H1 (cell line): ENCODE measurements around the gene MRTFA. TPM values are rescaled to one million over a fixed set of nuclear protein-coding genes. Genes with fewer than 3 reads are reported as not detected.

Experiments used
- CTCF ChIA-PET: fragments of 300-600 bp; sonication (Branson Sonifier 250); formaldehyde crosslinking; loops from one replicate; lab custom pipeline; 2021; ENCODE audit not compliant: partially characterized antibody; lab: Charles Lee
- POLR2A ChIA-PET: fragments of 300-600 bp; sonication (Branson Sonifier 250); formaldehyde crosslinking; loops from one replicate; lab custom pipeline; 2021; ENCODE audit warnings: inconsistent platforms; ENCODE audit not compliant: partially characterized antibody; lab: Charles Lee
- DNase-seq, 2 experiments: peaks; one replicate each; pipeline versions ENCODE4 v3.0.0 to v3.0.0-alpha.2; 2010 to 2022; ENCODE audit warnings: low spot score in 2 of 2, low read depth in 1 of 2, mixed read lengths in 1 of 2
- FAIRE-seq: peaks from 2 replicates; lab custom pipeline; 2011; peaks lifted over from hg19 to GRCh38; lab: Jason Lieb, UNC
- H2AFZ ChIP-seq: 2 replicates; pipeline ENCODE4 v1.8.1; 2012; ENCODE audit warnings: low read length, inconsistent platforms
- H2AK5ac ChIP-seq: 2 replicates; pipeline ENCODE4 v1.6.1; 2013; ENCODE audit warnings: low read depth, low read length
- H2BK120ac ChIP-seq: replicated peaks from 2 replicates; pipeline ENCODE3; 2013; ENCODE audit warnings: low read depth, low read length, inconsistent platforms
- H2BK12ac ChIP-seq: 2 replicates; pipeline ENCODE4 v1.6.1; 2013; ENCODE audit warnings: low read depth, low read length
- H2BK15ac ChIP-seq: 2 replicates; pipeline ENCODE4 v1.6.1; 2013; ENCODE audit warnings: low read length
- H2BK20ac ChIP-seq: 2 replicates; pipeline ENCODE4 v1.6.1; 2013; ENCODE audit warnings: low read length
- H2BK5ac ChIP-seq: 2 replicates; pipeline ENCODE4 v1.6.1; 2013; ENCODE audit warnings: low read depth, low read length
- H3K14ac ChIP-seq: 2 replicates; pipeline ENCODE4 v1.6.1; 2013; ENCODE audit warnings: inconsistent platforms; ENCODE audit not compliant: insufficient read length
- H3K18ac ChIP-seq: 2 replicates; pipeline ENCODE4 v1.6.1; 2013; ENCODE audit warnings: low read length; ENCODE audit errors: extremely low read depth
- H3K23ac ChIP-seq: 2 replicates; pipeline ENCODE4 v1.6.1; 2013; ENCODE audit warnings: inconsistent platforms; ENCODE audit not compliant: insufficient read length
- H3K23me2 ChIP-seq: 2 replicates; pipeline ENCODE4 v1.6.1; 2013; ENCODE audit warnings: low read depth, low read length
- H3K27ac ChIP-seq: 2 replicates; pipeline ENCODE4 v1.6.1; 2011; ENCODE audit warnings: low read depth, low read length, inconsistent platforms
- H3K27me3 ChIP-seq, 4 experiments: replicated peaks in 1 of 4; 1 replicate in 1 of 4; 2 replicates in 3 of 4; pipeline versions ENCODE4 v1.6.1 to v1.8.1; 2011 to 2013; ENCODE audit warnings: low read length in 3 of 4, mild to moderate bottlenecking in 3 of 4, inconsistent platforms in 2 of 4, mixed read lengths in 2 of 4, moderate library complexity in 1 of 4; ENCODE audit not compliant: control insufficient read depth in 3 of 4, insufficient read depth in 3 of 4; ENCODE audit errors: extremely low read depth in 1 of 4
- H3K36me3 ChIP-seq, 4 experiments: 2 replicates each; pipeline versions ENCODE4 v1.6.1 to v1.8.1; 2011 to 2013; ENCODE audit warnings: mild to moderate bottlenecking in 4 of 4, low read length in 3 of 4, moderate library complexity in 2 of 4, control low read depth in 1 of 4, inconsistent platforms in 1 of 4; ENCODE audit not compliant: insufficient read depth in 4 of 4, control insufficient read depth in 2 of 4
- H3K4ac ChIP-seq: replicated peaks from 2 replicates; pipeline ENCODE3; 2013; ENCODE audit warnings: low read length, low read depth, mixed read lengths, inconsistent platforms; ENCODE audit not compliant: insufficient read length
- H3K4me1 ChIP-seq, 4 experiments: replicated peaks in 1 of 4; 1 replicate in 1 of 4; 2 replicates in 3 of 4; pipeline versions ENCODE4 v1.6.1 to v1.8.1; 2011 to 2013; ENCODE audit warnings: low read length in 3 of 4, inconsistent platforms in 2 of 4, mixed read lengths in 1 of 4; ENCODE audit not compliant: insufficient read depth in 4 of 4, control insufficient read depth in 3 of 4
- H3K4me2 ChIP-seq, 2 experiments: 2 replicates each; pipeline versions ENCODE4 v1.6.1 to v1.8.1; 2011 to 2013; ENCODE audit warnings: low read depth in 2 of 2, low read length in 2 of 2, control low read depth in 1 of 2, inconsistent platforms in 1 of 2, mild to moderate bottlenecking in 1 of 2; ENCODE audit not compliant: insufficient read depth in 1 of 2
- H3K4me3 ChIP-seq, 4 experiments: fragments of 200-600, 300-600 bp in 1 of 4; sonication (generic), shearing (Covaris generic), sonication (Bioruptor Twin) in 1 of 4; 2 replicates each; pipeline versions ENCODE4 v1.5.1 to v1.8.1; 2011 to 2016; ENCODE audit warnings: low read length in 4 of 4, low read depth in 3 of 4, control low read depth in 2 of 4, inconsistent platforms in 2 of 4, mild to moderate bottlenecking in 2 of 4, mixed read lengths in 1 of 4, moderate library complexity in 1 of 4; ENCODE audit not compliant: insufficient read depth in 2 of 4; ENCODE audit errors: extremely low read depth in 1 of 4
- H3K56ac ChIP-seq: replicated peaks from 2 replicates; pipeline ENCODE3; 2013; ENCODE audit warnings: low read depth, mild to moderate bottlenecking, mixed read lengths, low read length, inconsistent platforms; ENCODE audit not compliant: insufficient read length
- H3K79me1 ChIP-seq: 2 replicates; pipeline ENCODE4 v1.6.1; 2013; ENCODE audit warnings: low read depth, low read length, control low read depth
- H3K79me2 ChIP-seq, 2 experiments: 2 replicates each; pipeline versions ENCODE4 v1.6.1 to v1.8.1; 2012 to 2013; ENCODE audit warnings: low read length in 2 of 2, mild to moderate bottlenecking in 2 of 2, inconsistent platforms in 1 of 2; ENCODE audit not compliant: insufficient read depth in 2 of 2, control insufficient read depth in 1 of 2
- H3K9ac ChIP-seq, 4 experiments: replicated peaks in 1 of 4; 1 replicate in 1 of 4; 2 replicates in 3 of 4; pipeline versions ENCODE4 v1.6.1 to v1.8.1; 2011 to 2013; ENCODE audit warnings: low read depth in 3 of 4, low read length in 3 of 4, control low read depth in 2 of 4, mild to moderate bottlenecking in 2 of 4, moderate library complexity in 2 of 4, inconsistent platforms in 1 of 4; ENCODE audit errors: extremely low read depth in 1 of 4
- H3K9me3 ChIP-seq, 2 experiments: 2 replicates each; pipeline versions ENCODE4 v1.6.1 to v1.8.1; 2012 to 2013; ENCODE audit warnings: mild to moderate bottlenecking in 2 of 2, moderate library complexity in 2 of 2, control low read depth in 1 of 2, inconsistent platforms in 1 of 2, low read depth in 1 of 2, low read length in 1 of 2, mixed read lengths in 1 of 2; ENCODE audit not compliant: insufficient read depth in 2 of 2
- H4K20me1 ChIP-seq, 2 experiments: replicated peaks in 1 of 2; 2 replicates each; pipeline versions ENCODE3 to v1.8.1; 2011 to 2013; ENCODE audit warnings: inconsistent platforms in 2 of 2, low read length in 2 of 2, mild to moderate bottlenecking in 1 of 2; ENCODE audit not compliant: insufficient read depth in 2 of 2, control insufficient read depth in 1 of 2
- H4K5ac ChIP-seq: 2 replicates; pipeline ENCODE4 v1.6.1; 2013; ENCODE audit warnings: low read length, low read depth, mixed read lengths, inconsistent platforms; ENCODE audit not compliant: insufficient read length
- H4K8ac ChIP-seq: 2 replicates; pipeline ENCODE4 v1.8.0; 2013; ENCODE audit warnings: mild to moderate bottlenecking, moderate library complexity, low read length, inconsistent platforms; ENCODE audit not compliant: insufficient read depth; ENCODE audit errors: extremely low read depth
- H4K91ac ChIP-seq: replicated peaks from 2 replicates; pipeline ENCODE3; 2013; ENCODE audit warnings: low read length, mixed read lengths, inconsistent platforms; ENCODE audit not compliant: insufficient read length
- ASH2L ChIP-seq: fragments of 200-600, 300-600 bp; sonication (generic); IDR thresholded peaks from one replicate; pipeline ENCODE4 v1.7.1; 2017; ENCODE audit warnings: low read length
- BACH1 ChIP-seq: IDR thresholded peaks from 2 replicates; pipeline ENCODE4 v1.6.1; 2012; ENCODE audit warnings: low read length, improper control_type of control experiment
- CHD1 ChIP-seq: IDR thresholded peaks from 2 replicates; pipeline ENCODE4 v1.6.1; 2012; ENCODE audit warnings: low read depth, low read length, improper control_type of control experiment
- CREB1 ChIP-seq: IDR thresholded peaks from 2 replicates; pipeline ENCODE4 v1.6.1; 2012; ENCODE audit warnings: inconsistent platforms
- KDM4A ChIP-seq: IDR thresholded peaks from one replicate; pipeline ENCODE4 v1.7.1; 2012; ENCODE audit warnings: low read depth, mild to moderate bottlenecking, moderate library complexity, low read length, inconsistent platforms; ENCODE audit not compliant: severe bottlenecking
- PHF8 ChIP-seq: fragments of 200-600 bp; sonication (generic); conservative IDR thresholded peaks from 2 replicates; pipeline ENCODE4 v1.7.1; 2012; ENCODE audit warnings: low read depth, mild to moderate bottlenecking, inconsistent platforms, low read length, moderate library complexity
- POU5F1 ChIP-seq: IDR thresholded peaks from 2 replicates; pipeline ENCODE4 v1.6.1; 2011; ENCODE audit warnings: low read depth, mild to moderate bottlenecking, low read length, moderate library complexity
- RBBP5 ChIP-seq: IDR thresholded peaks from 2 replicates; pipeline ENCODE4 v1.7.1; 2012; ENCODE audit warnings: low read depth, mild to moderate bottlenecking, inconsistent platforms, low read length, moderate library complexity, borderline replicate concordance
- SAP30 ChIP-seq: fragments of 300-600 bp; sonication (generic); IDR thresholded peaks from 2 replicates; pipeline ENCODE4 v1.7.1; 2012; ENCODE audit warnings: low read length, moderate library complexity, mild to moderate bottlenecking, inconsistent platforms; ENCODE audit not compliant: insufficient read depth, insufficient replicate concordance
- TAF1 ChIP-seq: IDR thresholded peaks from 2 replicates; pipeline ENCODE4 v1.6.1; 2011; ENCODE audit warnings: mild to moderate bottlenecking, low read depth, low read length
- TCF12 ChIP-seq: IDR thresholded peaks from 2 replicates; pipeline ENCODE4 v1.6.1; 2011; ENCODE audit warnings: low read depth, mild to moderate bottlenecking, low read length
- WGBS, 2 experiments: shearing (Covaris generic) in 1 of 2; methylation state at CpG; one replicate each; pipeline versions ENCODE4 v1.1.6 to v1.1.7; 2013 to 2015; ENCODE audit warnings: low lambda C conversion rate in 2 of 2, mixed read lengths in 2 of 2, inconsistent platforms in 1 of 2, low coverage in 1 of 2, missing lambda C conversion rate in 1 of 2; ENCODE audit not compliant: insufficient replicate concordance in 2 of 2, insufficient coverage in 1 of 2, insufficient read length in 1 of 2; ENCODE audit errors: extremely low coverage in 1 of 2, missing lambda C conversion rate in 1 of 2; 5-methylcytosine and 5-hydroxymethylcytosine counted together
- polyA plus RNA-seq, 7 experiments: library from polyadenylated mRNA; depleted of rRNA in 3 of 7; stranded (reverse) in 5 of 7; unstranded in 2 of 7; fragments of >200 nt in 5 of 7; fragments of 200-250 nt in 2 of 7; gene quantifications; 1 replicate in 5 of 7; 2 replicates in 1 of 7; 4 replicates in 1 of 7; pipeline versions ENCODE4 v1.2.1 to v1.2.3, GENCODE V29; 2011 to 2013; ENCODE audit warnings: missing spikeins in 2 of 7, mixed read lengths in 2 of 7
- total RNA-seq: library from RNA; stranded (reverse); fragmentation: NEBNext Ultra II Directional; extraction: Animal tissue kit (Norgen Biotek cat#: 25700); gene quantifications from 2 replicates; pipeline ENCODE4 v1.2.1, GENCODE V29; 2021
- TF ChIP-seq, protein P1 (sequence below): IDR thresholded peaks from 2 replicates; pipeline ENCODE4 v1.6.1; 2011; ENCODE audit warnings: low read length, improper control_type of control experiment

Gene MRTFA
- total and polyA plus RNA-seq, 2 of the 8 experiments (the other 6 are each of a cell fraction or from before 2014, with no cell fraction given), result 5.4 to 37.9 TPM

DNA sequence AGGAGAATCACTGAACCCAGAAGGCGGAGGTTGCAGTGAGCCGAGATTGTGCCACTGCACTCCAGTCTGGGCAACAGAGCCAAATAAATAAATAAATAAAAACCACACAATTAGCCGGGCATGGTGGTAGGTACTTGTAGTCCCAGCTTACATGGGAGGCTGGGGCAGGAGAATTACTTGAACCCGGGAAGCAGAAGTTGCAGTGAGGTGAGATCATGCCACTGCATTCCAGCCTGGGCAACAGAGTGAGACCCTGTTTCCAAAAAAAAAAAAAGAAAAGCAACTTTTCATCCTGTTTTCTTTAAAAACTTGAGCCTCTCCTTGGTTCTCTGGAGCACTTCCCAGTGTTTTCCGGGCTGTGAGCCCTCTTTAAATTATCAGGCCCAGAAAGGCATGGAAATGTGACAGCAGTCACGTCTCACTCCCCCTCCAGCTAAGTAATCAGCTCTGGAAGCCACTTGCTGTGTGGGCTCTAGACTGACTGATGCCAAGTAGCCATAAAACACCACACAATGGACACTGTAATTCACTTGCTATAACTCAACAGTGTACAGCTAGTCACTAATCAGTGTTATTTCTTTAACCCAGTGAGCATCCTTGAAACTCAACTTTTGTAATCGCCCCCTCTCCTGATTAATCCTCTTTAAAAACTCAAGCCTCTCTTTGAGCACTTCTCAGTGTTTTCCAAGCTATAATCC lies 29.8 kb upstream of the MRTFA start:
- Histone ChIP-seq H3K79me1 (no peaks in the 10 kb centered on the region), H4K8ac (no peak overlapping the region), H3K4me3 (no peak overlapping the region), H3K56ac (no peak overlapping the region), H3K14ac (no peak overlapping the region), H3K4me1 (no peaks in the 10 kb centered on the region), H4K5ac (no peak overlapping the region), H3K79me2 (no peaks in the 10 kb centered on the region), H3K9ac (no peak overlapping the region), H3K4me2 (no peak overlapping the region), H2AK5ac (no peak overlapping the region), H2BK20ac (no peak overlapping the region), H3K23ac (no peak overlapping the region), H4K91ac (no peak overlapping the region), H4K20me1 (no peaks in the 10 kb centered on the region), H2AFZ (no peak overlapping the region), H3K23me2 (no peaks in the 10 kb centered on the region), H3K27me3 (no peaks in the 10 kb centered on the region), H2BK15ac (no peak overlapping the region), H3K4ac (no peak overlapping the region), H3K18ac (no peak overlapping the region), H3K27ac (no peak overlapping the region), H2BK5ac (no peak overlapping the region), H2BK120ac (no peak overlapping the region), H3K36me3 (no peaks in the 10 kb centered on the region), H3K9me3 (no peaks in the 10 kb centered on the region), H2BK12ac (no peak overlapping the region)
- WGBS, 2 experiments, result 91% methylated on average over 7 of the region's 7 CpGs; no CpG with 5 or more reads in 1 of the 2 experiments
- ChIA-PET POLR2A (interaction anchor here (0.6 to 1.2 kb wide), 2 partner anchors 192 to 368 kb away, joined by 3 to 4 read pairs; no protein-coding TSS in a partner anchor), CTCF (interaction anchor here (0.9 to 1.3 kb wide), 5 partner anchors 11 to 48 kb away, joined by 3 read pairs; no protein-coding TSS in a partner anchor)
- no peak for FAIRE-seq
- DNase-seq, result no peak
- no peak for TF ChIP-seq BACH1
- no peak for TF ChIP-seq SAP30
- no peak for TF ChIP-seq TAF1
- TF ChIP-seq, protein P1, sequence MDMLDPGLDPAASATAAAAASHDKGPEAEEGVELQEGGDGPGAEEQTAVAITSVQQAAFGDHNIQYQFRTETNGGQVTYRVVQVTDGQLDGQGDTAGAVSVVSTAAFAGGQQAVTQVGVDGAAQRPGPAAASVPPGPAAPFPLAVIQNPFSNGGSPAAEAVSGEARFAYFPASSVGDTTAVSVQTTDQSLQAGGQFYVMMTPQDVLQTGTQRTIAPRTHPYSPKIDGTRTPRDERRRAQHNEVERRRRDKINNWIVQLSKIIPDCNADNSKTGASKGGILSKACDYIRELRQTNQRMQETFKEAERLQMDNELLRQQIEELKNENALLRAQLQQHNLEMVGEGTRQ, result no peak
- TF ChIP-seq ASH2L, result no peak
- no peak for TF ChIP-seq KDM4A
- TF ChIP-seq CREB1, result no peak
- TF ChIP-seq RBBP5, result no peak
- TF ChIP-seq PHF8, result no peak
- TF ChIP-seq CHD1, result no peak
- TF ChIP-seq POU5F1, result no peak
- TF ChIP-seq TCF12, result no peak
